ENCODE results near the gene FNIP1. TPM values are rescaled to one million over a fixed set of nuclear protein-coding genes. Genes with fewer than 3 reads are reported as not detected.

The FNIP1 gene
- total RNA-seq, 6 experiments from 2014 or later = 14.2 to 25.2 (median 20.9) TPM

GRCh38 chr5:131790550-131790949 lies 6.3 kb downstream of the FNIP1 start:
- no peak overlapping the region for H3K4me3 ChIP-seq
- no peak for DNase-seq
- no peak overlapping the region for H3K27ac ChIP-seq
- H3K36me3 ChIP-seq = no peaks in the 10 kb centered on the region
- no peak for ATAC-seq
- H3K9me3 ChIP-seq = no peaks in the 10 kb centered on the region
- no peak for TF ChIP-seq POLR2A (IDR thresholded peaks at IDR 0.05)
- no peak for TF ChIP-seq CTCF (IDR thresholded peaks at IDR 0.05)
- H3K27me3 ChIP-seq = no peaks in the 10 kb centered on the region
- WGBS (ENCODE audit: insufficient coverage, low coverage, low lambda C conversion rate, missing lambda C conversion rate) = 92% methylated on average over 2 of the region's 2 CpGs
- peaks cover 0 to 15% (median 5%) of the 10 kb centered on the region in 4 donors for H3K4me1 ChIP-seq
- intact Hi-C loops (cut with DNase I) = loop anchor here in 1 of 2 donors (10.0 kb wide), 1 partner anchor 146 kb away; no protein-coding TSS in a partner anchor

GRCh38 chr5:131789765-131790164 lies 7.1 kb downstream of the FNIP1 start:
- Histone ChIP-seq H3K36me3 (no peaks in the 10 kb centered on the region), H3K9me3 (no peaks in the 10 kb centered on the region), H3K27ac (no peak overlapping the region), H3K4me1 (peaks cover 0 to 15% (median 3%) of the 10 kb centered on the region in 4 donors), H3K27me3 (no peaks in the 10 kb centered on the region), H3K4me3 (no peak overlapping the region)
- 90% methylated on average over 3 of the region's 3 CpGs for WGBS (ENCODE audit: insufficient coverage, low coverage, low lambda C conversion rate, missing lambda C conversion rate)
- no peak for TF ChIP-seq CTCF (IDR thresholded peaks at IDR 0.05)
- no peak for TF ChIP-seq POLR2A (IDR thresholded peaks at IDR 0.05)
- intact Hi-C loops (cut with DNase I) = loop anchor here in 1 of 2 donors (10.0 kb wide), 1 partner anchor 145 kb away; no protein-coding TSS in a partner anchor
- DNase-seq (no peak), ATAC-seq (no peak)

GRCh38 chr5:131787736-131788135 lies 9.1 kb downstream of the FNIP1 start:
- H3K4me1 ChIP-seq = peaks cover 0 to 21% (median 0%) of the 10 kb centered on the region in 4 donors
- H3K9me3 ChIP-seq = no peaks in the 10 kb centered on the region
- H3K27me3 ChIP-seq = no peaks in the 10 kb centered on the region
- no peak for TF ChIP-seq CTCF (IDR thresholded peaks at IDR 0.05)
- no peak for TF ChIP-seq POLR2A (IDR thresholded peaks at IDR 0.05)
- intact Hi-C loops (cut with DNase I) = no loop called here
- ATAC-seq (peak in 1 of 4 donors; percentile 22), DNase-seq (no peak)
- WGBS (ENCODE audit: insufficient coverage, low coverage, low lambda C conversion rate, missing lambda C conversion rate) = 69% methylated on average over 4 of the region's 4 CpGs
- no peaks in the 10 kb centered on the region for H3K36me3 ChIP-seq
- no peak overlapping the region for H3K27ac ChIP-seq
- H3K4me3 ChIP-seq = no peak overlapping the region

GRCh38 chr5:131786900-131787692 lies 9.7 kb downstream of the FNIP1 start:
- H3K36me3 ChIP-seq = no peaks in the 10 kb centered on the region
- H3K4me1 ChIP-seq = peaks cover 0 to 21% (median 0%) of the 10 kb centered on the region in 4 donors
- no peak overlapping the region for H3K27ac ChIP-seq
- H3K4me3 ChIP-seq = no peak overlapping the region
- H3K9me3 ChIP-seq = no peaks in the 10 kb centered on the region
- whole genome bisulfite sequencing (ENCODE audit: insufficient coverage, low coverage, low lambda C conversion rate, missing lambda C conversion rate) = 36% methylated on average over 4 of the region's 4 CpGs
- intact Hi-C loops (cut with DNase I) = no loop called here
- DNase-seq = no peak
- ATAC-seq = peak in 3 of 4 donors; percentile 38 to 60 (median 54)
- TF ChIP-seq POLR2A (IDR thresholded peaks at IDR 0.05) (no peak), CTCF (IDR thresholded peaks at IDR 0.05) (no peak)
- H3K27me3 ChIP-seq = no peaks in the 10 kb centered on the region
